ENCODE results near the gene MPO. TPM values are rescaled to one million over a fixed set of nuclear protein-coding genes. Genes with fewer than 3 reads are reported as not detected.

The MPO gene
- total and polyA plus RNA-seq, 2 experiments from 2014 or later = not detected

DNA sequence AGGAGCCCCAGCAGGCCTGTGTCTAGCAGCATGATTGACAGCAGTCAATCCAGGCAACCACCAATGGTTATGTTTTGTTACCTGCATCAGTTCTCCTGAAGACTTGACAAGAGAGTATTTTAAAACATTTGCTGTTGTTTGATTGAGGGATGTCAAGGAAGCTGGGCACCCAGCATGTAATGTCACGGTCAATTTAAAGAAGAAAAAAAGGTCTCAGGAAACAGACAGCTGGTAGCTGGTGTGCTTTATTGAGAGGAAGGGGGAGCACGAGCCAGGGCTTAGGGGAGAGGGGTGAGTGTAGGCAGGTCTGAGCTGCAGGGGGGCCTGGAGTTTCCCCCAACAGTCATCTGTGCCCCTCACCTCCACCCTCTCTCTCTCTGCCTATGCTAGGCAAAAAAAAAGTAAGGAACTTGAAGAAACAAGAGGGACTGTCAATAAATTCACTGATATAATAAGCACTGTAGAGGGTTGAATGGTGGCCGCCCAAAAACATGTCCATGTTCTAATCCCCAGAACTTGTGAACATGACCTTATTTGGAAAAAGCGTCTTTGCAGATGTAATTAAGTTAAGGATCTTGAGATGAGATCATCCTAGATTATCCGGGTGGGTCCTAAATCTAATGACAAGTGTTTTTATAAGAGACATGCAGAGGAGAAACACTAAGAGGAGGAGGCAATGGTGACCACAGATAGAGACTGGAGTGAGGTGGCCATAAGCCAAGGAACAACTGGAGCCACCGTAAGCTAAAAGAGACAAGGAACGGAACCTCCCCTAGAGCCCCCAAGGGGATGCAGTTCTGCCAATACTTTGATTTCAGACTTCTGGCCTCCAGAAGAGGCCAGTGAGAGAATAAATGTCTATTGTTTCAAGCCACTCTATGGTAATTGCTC is 33.3 kb upstream of the MPO start:
- TF ChIP-seq EZH2 (IDR thresholded peaks at IDR 0.05; ENCODE audit: insufficient read depth, poor library complexity, severe bottlenecking) = no peak
- TF ChIP-seq EZH2phosphoT487 (IDR thresholded peaks at IDR 0.05; ENCODE audit: insufficient read depth, low read depth) = no peak
- Histone ChIP-seq H3K9me3 (ENCODE audit: low read depth) (no peaks in the 10 kb centered on the region), H3K9me2 (ENCODE audit: insufficient read depth) (no peaks in the 10 kb centered on the region), H3K36me3 (ENCODE audit: low read depth) (no peaks in the 10 kb centered on the region), H3K27ac (no peak overlapping the region), H3K9ac (no peak overlapping the region), H3K79me2 (ENCODE audit: insufficient read depth) (no peaks in the 10 kb centered on the region), H3K4me3 (no peak overlapping the region), H3K27me3 (replicated peaks; ENCODE audit: insufficient read depth) (no peaks in the 10 kb centered on the region), H2AFZ (no peak overlapping the region), H3K4me2 (ENCODE audit: unreplicated experiment) (no peak overlapping the region), H3K4me1 (ENCODE audit: insufficient read depth) (no peaks in the 10 kb centered on the region), H3F3A (ENCODE audit: insufficient read depth) (no peaks in the 10 kb centered on the region), H4K20me1 (ENCODE audit: insufficient read depth) (no peaks in the 10 kb centered on the region)
- WGBS, 2 experiments (ENCODE audit: low coverage in 1 of 2, low lambda C conversion rate in 2 of 2, missing lambda C conversion rate in 2 of 2) = 41 to 44% methylated on average over 7 of the region's 7 CpGs
- no peak for DNase-seq
- in situ Hi-C loops (cut with MboI) = no loop called here

- Histone ChIP-seq H3K9me2 (ENCODE audit: insufficient read depth) (no peaks in the 10 kb centered on the region), H3F3A (ENCODE audit: insufficient read depth) (no peaks in the 10 kb centered on the region), H3K27ac (no peak overlapping the region), H3K79me2 (ENCODE audit: insufficient read depth) (no peaks in the 10 kb centered on the region), H3K9me3 (ENCODE audit: low read depth) (no peaks in the 10 kb centered on the region), H3K4me2 (ENCODE audit: unreplicated experiment) (no peak overlapping the region), H2AFZ (no peak overlapping the region), H3K27me3 (replicated peaks; ENCODE audit: insufficient read depth) (no peaks in the 10 kb centered on the region), H3K4me1 (ENCODE audit: insufficient read depth) (no peaks in the 10 kb centered on the region), H4K20me1 (ENCODE audit: insufficient read depth) (no peaks in the 10 kb centered on the region), H3K9ac (no peak overlapping the region), H3K4me3 (no peak overlapping the region), H3K36me3 (ENCODE audit: low read depth) (no peaks in the 10 kb centered on the region)
- DNase-seq = no peak
- TF ChIP-seq EZH2phosphoT487 (IDR thresholded peaks at IDR 0.05; ENCODE audit: insufficient read depth, low read depth) = no peak
- no peak for TF ChIP-seq EZH2 (IDR thresholded peaks at IDR 0.05; ENCODE audit: insufficient read depth, poor library complexity, severe bottlenecking)
- in situ Hi-C loops (cut with MboI) = no loop called here
- WGBS, 2 experiments (ENCODE audit: low coverage in 1 of 2, low lambda C conversion rate in 2 of 2, missing lambda C conversion rate in 2 of 2) = 31 to 50% methylated on average over 1 of the region's 1 CpG
Measured at GRCh38 chr17:58312829-58313228, 32.1 kb upstream of the MPO start.

- H3K27ac ChIP-seq = no peak overlapping the region
- H3K36me3 ChIP-seq (ENCODE audit: low read depth) = no peaks in the 10 kb centered on the region
- H2AFZ ChIP-seq = no peak overlapping the region
- no peaks in the 10 kb centered on the region for H3F3A ChIP-seq (ENCODE audit: insufficient read depth)
- TF ChIP-seq EZH2 (IDR thresholded peaks at IDR 0.05; ENCODE audit: insufficient read depth, poor library complexity, severe bottlenecking) (no peak), EZH2phosphoT487 (IDR thresholded peaks at IDR 0.05; ENCODE audit: insufficient read depth, low read depth) (no peak)
- no peak overlapping the region for H3K4me2 ChIP-seq (ENCODE audit: unreplicated experiment)
- no peaks in the 10 kb centered on the region for H3K27me3 ChIP-seq (replicated peaks; ENCODE audit: insufficient read depth)
- no peaks in the 10 kb centered on the region for H3K9me3 ChIP-seq (ENCODE audit: low read depth)
- H3K4me1 ChIP-seq (ENCODE audit: insufficient read depth) = no peaks in the 10 kb centered on the region
- no peak overlapping the region for H3K9ac ChIP-seq
- in situ Hi-C loops (cut with MboI) = no loop called here
- 75 to 78% methylated on average over 22 to 23 of the region's 23 CpGs for WGBS, 2 experiments (ENCODE audit: low coverage in 1 of 2, low lambda C conversion rate in 2 of 2, missing lambda C conversion rate in 2 of 2)
- H4K20me1 ChIP-seq (ENCODE audit: insufficient read depth) = no peaks in the 10 kb centered on the region
- H3K79me2 ChIP-seq (ENCODE audit: insufficient read depth) = no peaks in the 10 kb centered on the region
- H3K4me3 ChIP-seq = no peak overlapping the region
- no peak for DNase-seq
- no peaks in the 10 kb centered on the region for H3K9me2 ChIP-seq (ENCODE audit: insufficient read depth)
Measured at GRCh38 chr17:58312021-58312630, 31.4 kb upstream of the MPO start.

GRCh38 chr17:58311429-58311894 is 30.7 kb upstream of the MPO start:
- no peak for DNase-seq
- Histone ChIP-seq H3K27me3 (replicated peaks; ENCODE audit: insufficient read depth) (no peaks in the 10 kb centered on the region), H3F3A (ENCODE audit: insufficient read depth) (no peaks in the 10 kb centered on the region), H3K27ac (no peak overlapping the region), H3K9ac (no peak overlapping the region), H3K9me3 (ENCODE audit: low read depth) (no peaks in the 10 kb centered on the region), H4K20me1 (ENCODE audit: insufficient read depth) (no peaks in the 10 kb centered on the region), H3K9me2 (ENCODE audit: insufficient read depth) (no peaks in the 10 kb centered on the region), H3K4me1 (ENCODE audit: insufficient read depth) (no peaks in the 10 kb centered on the region), H3K4me3 (no peak overlapping the region), H3K36me3 (ENCODE audit: low read depth) (no peaks in the 10 kb centered on the region), H2AFZ (no peak overlapping the region), H3K79me2 (ENCODE audit: insufficient read depth) (no peaks in the 10 kb centered on the region), H3K4me2 (ENCODE audit: unreplicated experiment) (no peak overlapping the region)
- 81 to 83% methylated on average over 9 of the region's 9 CpGs for WGBS, 2 experiments (ENCODE audit: low coverage in 1 of 2, low lambda C conversion rate in 2 of 2, missing lambda C conversion rate in 2 of 2)
- in situ Hi-C loops (cut with MboI) = no loop called here
- TF ChIP-seq EZH2 (IDR thresholded peaks at IDR 0.05; ENCODE audit: insufficient read depth, poor library complexity, severe bottlenecking) = no peak

Data from GM23248 (cell line).